ENCODE data around the gene TNIK. TPM values are rescaled to one million over a fixed set of nuclear protein-coding genes. Genes with fewer than 3 reads are reported as not detected.

TNIK gene
- total RNA-seq, 1 donor from 2014 or later, result 2.5 TPM

DNA sequence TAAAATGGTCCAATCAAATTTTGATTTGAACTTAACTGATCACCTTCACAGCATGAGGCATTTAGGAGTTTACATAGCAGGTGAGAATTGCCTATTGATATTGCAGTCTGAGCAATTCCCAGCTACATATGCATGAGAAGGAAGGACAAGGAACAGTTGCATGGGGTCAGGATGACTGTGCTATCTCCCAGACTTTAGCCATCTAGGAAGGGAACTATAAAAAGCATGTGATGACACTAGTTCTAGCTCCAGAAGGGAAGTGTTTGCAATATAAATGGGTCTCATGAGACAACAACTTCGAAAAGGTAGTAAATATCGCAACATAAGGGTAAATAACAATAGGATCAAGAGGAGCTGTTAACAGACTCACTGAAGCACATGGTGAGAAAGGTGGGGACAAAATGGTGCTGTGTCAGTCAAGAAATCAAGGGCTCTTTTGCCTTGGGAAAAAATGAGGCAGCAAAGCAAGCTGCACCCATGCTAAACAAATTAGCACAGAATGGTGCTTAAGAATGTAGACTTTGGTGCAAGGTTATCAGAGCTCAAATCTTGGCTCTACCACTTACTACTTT, 343.3 kb downstream of the TNIK start:
- Mint-ChIP-seq H3K36me3 (ENCODE audit: low read depth) (no peaks in the 10 kb centered on the region), H3K27me3 (no peaks in the 10 kb centered on the region), H3K4me1 (no peaks in the 10 kb centered on the region), H3K4me3 (no peak overlapping the region), H3K27ac (no peak overlapping the region), H3K9me3 (no peaks in the 10 kb centered on the region)
- ATAC-seq (ENCODE audit: low read depth) (no peak), DNase-seq (no peak)
- intact Hi-C loops (cut with micrococcal nuclease), result no loop called here
- TF ChIP-seq, protein P1, sequence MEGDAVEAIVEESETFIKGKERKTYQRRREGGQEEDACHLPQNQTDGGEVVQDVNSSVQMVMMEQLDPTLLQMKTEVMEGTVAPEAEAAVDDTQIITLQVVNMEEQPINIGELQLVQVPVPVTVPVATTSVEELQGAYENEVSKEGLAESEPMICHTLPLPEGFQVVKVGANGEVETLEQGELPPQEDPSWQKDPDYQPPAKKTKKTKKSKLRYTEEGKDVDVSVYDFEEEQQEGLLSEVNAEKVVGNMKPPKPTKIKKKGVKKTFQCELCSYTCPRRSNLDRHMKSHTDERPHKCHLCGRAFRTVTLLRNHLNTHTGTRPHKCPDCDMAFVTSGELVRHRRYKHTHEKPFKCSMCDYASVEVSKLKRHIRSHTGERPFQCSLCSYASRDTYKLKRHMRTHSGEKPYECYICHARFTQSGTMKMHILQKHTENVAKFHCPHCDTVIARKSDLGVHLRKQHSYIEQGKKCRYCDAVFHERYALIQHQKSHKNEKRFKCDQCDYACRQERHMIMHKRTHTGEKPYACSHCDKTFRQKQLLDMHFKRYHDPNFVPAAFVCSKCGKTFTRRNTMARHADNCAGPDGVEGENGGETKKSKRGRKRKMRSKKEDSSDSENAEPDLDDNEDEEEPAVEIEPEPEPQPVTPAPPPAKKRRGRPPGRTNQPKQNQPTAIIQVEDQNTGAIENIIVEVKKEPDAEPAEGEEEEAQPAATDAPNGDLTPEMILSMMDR (IDR thresholded peaks at IDR 0.05), result no peak
- ChIA-PET CTCF (no interaction called here), POLR2A (no interaction called here)

DNA sequence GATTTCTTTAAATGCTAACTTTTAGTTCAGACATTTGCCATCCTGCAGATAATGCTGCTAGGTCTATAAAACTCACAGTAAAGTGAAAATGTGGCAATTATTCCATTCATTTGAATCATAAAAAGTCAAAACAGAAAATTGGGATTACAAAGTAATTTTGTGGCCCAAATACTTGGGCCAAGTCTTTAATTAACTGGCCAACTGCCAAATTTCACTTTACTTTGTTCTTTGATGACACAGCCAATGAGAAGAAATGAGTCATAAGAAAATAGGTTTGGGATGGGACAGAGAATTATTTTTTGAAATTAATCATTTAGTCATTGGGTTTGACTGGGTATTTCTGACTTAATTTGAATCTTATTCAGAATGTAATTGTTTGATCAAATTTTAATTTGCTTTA, 343.8 kb downstream of the TNIK start:
- ATAC-seq (ENCODE audit: low read depth), result no peak
- intact Hi-C loops (cut with micrococcal nuclease), result no loop called here
- TF ChIP-seq, protein P1 (IDR thresholded peaks at IDR 0.05), result no peak
- no peak for DNase-seq
- H3K9me3 Mint-ChIP-seq, result no peaks in the 10 kb centered on the region
- CTCF ChIA-PET, result no interaction called here
- H3K27ac Mint-ChIP-seq, result no peak overlapping the region
- no peak overlapping the region for H3K4me3 Mint-ChIP-seq
- H3K27me3 Mint-ChIP-seq, result no peaks in the 10 kb centered on the region
- no peaks in the 10 kb centered on the region for H3K36me3 Mint-ChIP-seq (ENCODE audit: low read depth)
- POLR2A ChIA-PET, result no interaction called here
- no peaks in the 10 kb centered on the region for H3K4me1 Mint-ChIP-seq

DNA sequence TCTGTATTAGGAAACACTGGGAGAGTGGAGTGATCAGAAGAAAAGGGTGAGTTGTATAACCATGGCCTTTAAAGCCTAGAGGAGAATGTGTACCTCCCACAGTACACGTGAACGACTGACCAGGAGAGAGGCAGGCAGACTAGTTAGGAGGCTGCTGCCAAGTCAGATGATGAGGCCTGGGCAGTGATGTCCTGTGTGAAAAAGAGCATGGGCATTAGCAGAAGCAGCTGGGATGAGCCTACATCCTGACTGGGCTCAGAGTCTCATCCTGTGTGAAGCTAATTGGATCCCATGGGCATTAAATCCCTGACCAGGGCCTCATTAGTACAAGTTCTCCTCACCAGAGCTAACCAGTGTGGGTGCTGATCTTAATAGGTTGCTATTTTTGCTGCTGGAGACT, 344.5 kb downstream of the TNIK start:
- no peak overlapping the region for H3K27ac Mint-ChIP-seq
- DNase-seq (no peak), ATAC-seq (ENCODE audit: low read depth) (no peak)
- no peaks in the 10 kb centered on the region for H3K36me3 Mint-ChIP-seq (ENCODE audit: low read depth)
- no peaks in the 10 kb centered on the region for H3K9me3 Mint-ChIP-seq
- no peak overlapping the region for H3K4me3 Mint-ChIP-seq
- no peaks in the 10 kb centered on the region for H3K27me3 Mint-ChIP-seq
- no peaks in the 10 kb centered on the region for H3K4me1 Mint-ChIP-seq
- intact Hi-C loops (cut with micrococcal nuclease), result no loop called here
- CTCF ChIA-PET, result no interaction called here
- POLR2A ChIA-PET, result no interaction called here
- TF ChIP-seq, protein P1 (IDR thresholded peaks at IDR 0.05), result no peak

DNA sequence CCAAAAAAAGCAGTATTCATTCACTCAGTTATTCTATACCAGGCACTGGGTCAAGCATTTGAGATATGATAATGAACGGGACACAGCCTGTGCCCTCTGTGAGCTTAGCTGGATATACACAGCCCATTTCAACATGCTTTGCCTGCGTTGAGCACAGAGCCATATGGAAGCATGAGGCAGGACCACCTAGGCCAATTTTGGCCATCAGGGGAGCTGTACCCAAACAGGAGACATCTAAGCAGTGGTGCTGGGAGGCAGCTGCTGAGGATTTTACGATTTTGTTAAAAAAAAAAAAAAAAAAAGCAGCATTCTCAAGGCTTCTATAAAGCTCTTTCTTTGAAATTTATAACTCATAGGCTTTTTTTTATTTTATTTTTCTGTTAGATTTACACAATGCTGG, 346.5 kb downstream of the TNIK start:
- TF ChIP-seq, protein P1 (IDR thresholded peaks at IDR 0.05), result no peak
- no peak for ATAC-seq (ENCODE audit: low read depth)
- Mint-ChIP-seq H3K36me3 (ENCODE audit: low read depth) (peaks cover 1% of the 10 kb centered on the region), H3K9me3 (no peaks in the 10 kb centered on the region), H3K27ac (no peak overlapping the region), H3K4me3 (no peak overlapping the region), H3K4me1 (no peaks in the 10 kb centered on the region), H3K27me3 (no peaks in the 10 kb centered on the region)
- no peak for DNase-seq
- intact Hi-C loops (cut with micrococcal nuclease), result no loop called here
- ChIA-PET POLR2A (no interaction called here), CTCF (no interaction called here)

DNA sequence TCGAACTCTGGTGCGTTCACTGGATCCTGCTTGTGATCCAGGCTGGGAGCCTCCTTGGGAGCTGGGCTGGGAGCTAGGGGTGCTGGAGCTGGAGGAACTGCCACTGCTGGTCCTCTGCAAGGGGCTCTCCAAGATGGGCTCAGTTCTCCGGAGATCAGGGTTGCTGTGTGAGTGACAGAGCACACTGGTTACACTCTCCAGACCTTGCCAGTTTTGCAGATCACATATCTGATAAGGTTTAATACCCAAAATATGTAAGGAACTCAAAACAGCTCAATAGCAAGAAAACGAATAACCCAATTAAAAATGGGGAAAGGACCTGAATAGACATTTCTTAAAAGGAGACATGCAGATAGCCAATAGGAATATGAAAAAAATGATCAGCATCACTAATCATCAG, 349.5 kb downstream of the TNIK start:
- Mint-ChIP-seq H3K27me3 (no peaks in the 10 kb centered on the region), H3K9me3 (no peaks in the 10 kb centered on the region), H3K27ac (no peak overlapping the region), H3K4me3 (no peak overlapping the region), H3K4me1 (no peaks in the 10 kb centered on the region), H3K36me3 (ENCODE audit: low read depth) (peaks cover 1% of the 10 kb centered on the region)
- intact Hi-C loops (cut with micrococcal nuclease), result no loop called here
- TF ChIP-seq, protein P1 (IDR thresholded peaks at IDR 0.05), result no peak
- CTCF ChIA-PET, result no interaction called here
- POLR2A ChIA-PET, result no interaction called here
- ATAC-seq (ENCODE audit: low read depth) (no peak), DNase-seq (no peak)
